C4-2B (cell line): ENCODE results near the gene FAS.

Experiments used
- CTCF ChIP-seq: fragments of 450-650 bp; conservative IDR thresholded peaks from 2 replicates; pipeline ENCODE4 v1.5.1; 2017; ENCODE audit warnings: mild to moderate bottlenecking
- ZFX ChIP-seq: fragments of 450-650 bp; IDR thresholded peaks from 2 replicates; pipeline ENCODE4 v1.6.1; 2017

GRCh38 chr10:88961266-88961665, 29.3 kb upstream of the FAS start:
- no peak for TF ChIP-seq CTCF
- no peak for TF ChIP-seq ZFX
